Left hindlimb (tissue), 1 donor: ENCODE measurements around the gene MAPRE3.

Source experiments
- DNase-seq: peaks from one replicate; pipeline ENCODE4 v3.0.0-alpha.2; 2018

The MAPRE3 gene

GRCh38 chr2:27019459-27019858 lies 49.0 kb downstream of the MAPRE3 start:
- DNase-seq: no peak

DNA sequence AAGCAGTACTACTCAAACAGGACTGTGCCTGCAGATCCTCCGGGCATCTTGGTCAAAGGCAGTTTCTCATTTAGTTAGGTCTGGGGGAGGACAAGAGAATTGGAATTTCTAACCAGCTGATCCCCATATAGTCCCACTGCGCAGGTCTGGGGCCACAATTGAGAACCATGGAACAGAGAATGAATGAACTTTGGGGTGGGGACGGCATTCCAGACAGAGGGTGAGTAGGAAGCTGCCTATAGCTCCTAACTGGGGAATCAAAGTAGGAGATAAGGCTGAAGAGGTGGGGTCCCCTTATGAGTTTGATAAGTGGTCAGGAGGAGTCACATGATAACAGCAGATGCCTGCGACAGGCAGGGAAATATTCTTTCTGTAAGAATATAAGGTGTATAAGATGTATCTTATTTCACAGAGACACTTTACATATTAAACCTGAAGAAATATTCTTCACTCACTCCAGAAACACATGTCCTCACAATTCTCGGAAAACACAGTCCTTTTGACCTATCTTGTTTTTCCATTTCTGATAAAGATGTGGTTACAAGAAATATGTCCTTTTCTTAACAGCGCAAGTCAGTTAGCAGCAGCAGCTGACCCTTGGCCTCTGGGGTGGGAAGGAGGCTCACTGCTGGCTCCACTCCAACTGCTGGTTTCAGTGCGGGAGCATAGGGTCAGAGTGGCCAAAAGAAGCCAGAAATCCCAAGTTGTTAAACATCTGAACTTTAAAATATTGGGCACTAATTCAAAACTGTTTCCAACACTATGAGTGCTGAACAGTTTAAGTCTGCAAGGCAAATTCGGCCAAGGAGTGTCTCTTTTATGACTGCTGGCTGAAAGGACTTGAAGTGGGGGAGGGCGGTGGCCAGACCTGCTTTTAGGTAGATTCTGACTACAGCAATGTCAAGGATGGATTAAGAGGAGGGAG lies 49.8 kb downstream of the MAPRE3 start:
- no peak for DNase-seq

DNA sequence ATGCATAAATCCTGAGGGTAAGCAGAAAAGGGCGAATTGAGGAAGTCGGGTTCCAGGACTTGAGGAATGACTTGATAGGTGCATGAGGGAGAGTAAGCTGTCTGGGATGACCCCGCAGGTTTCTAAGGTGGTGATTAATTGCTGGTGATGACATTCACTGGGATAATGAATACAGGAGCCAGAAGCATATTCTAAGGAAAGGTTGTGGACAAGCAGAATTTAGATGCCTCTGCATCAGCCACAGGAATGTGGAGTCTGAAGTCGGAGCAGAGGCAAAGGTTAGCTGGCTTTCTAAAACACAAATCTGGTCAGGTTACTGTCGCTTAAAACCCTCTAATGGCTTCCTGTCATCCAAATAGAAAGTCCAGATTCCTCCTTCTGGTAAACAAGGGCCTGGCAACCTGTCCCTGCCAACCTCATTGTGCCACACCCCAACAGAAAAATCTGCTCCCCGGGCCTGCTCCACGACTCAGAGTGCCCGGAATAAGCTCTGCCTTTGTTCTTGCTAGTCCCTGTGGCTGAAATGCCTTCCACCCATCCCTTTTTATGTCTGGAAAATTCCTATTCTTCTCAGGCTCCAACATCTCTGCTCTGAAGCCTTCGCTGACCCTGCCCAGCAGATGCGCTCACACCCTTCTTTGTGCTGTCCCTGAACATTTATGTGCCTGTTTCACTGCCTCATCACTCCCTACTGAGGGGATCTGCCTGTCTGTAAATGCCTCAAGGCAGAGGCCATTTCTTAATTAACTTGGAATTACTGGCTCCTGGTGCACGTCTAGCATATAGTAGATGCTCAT lies 51.0 kb downstream of the MAPRE3 start:
- no peak for DNase-seq

DNA sequence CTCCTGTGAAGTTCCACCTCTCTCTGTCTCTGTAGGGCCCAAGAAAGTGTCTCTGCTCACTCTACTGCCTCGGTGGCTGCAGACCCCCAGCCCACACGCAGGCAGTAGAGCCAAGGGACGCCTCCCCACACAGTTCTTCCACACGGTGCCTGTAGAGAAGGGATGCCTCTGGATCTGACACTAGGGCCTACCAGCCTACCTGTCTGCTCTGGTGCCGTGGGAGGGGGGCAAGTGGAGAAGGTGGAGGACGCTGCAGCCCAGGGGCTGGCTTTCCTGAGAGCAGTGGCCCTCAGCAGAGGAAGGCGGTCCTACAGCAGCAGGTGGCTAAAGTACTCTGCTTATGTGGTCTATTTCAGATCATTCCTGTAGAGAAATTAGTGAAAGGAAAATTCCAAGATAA lies 53.3 kb downstream of the MAPRE3 start:
- no peak for DNase-seq

- DNase-seq: no peak
Observed at GRCh38 chr2:27024188-27024587, 53.8 kb downstream of the MAPRE3 start.

DNA sequence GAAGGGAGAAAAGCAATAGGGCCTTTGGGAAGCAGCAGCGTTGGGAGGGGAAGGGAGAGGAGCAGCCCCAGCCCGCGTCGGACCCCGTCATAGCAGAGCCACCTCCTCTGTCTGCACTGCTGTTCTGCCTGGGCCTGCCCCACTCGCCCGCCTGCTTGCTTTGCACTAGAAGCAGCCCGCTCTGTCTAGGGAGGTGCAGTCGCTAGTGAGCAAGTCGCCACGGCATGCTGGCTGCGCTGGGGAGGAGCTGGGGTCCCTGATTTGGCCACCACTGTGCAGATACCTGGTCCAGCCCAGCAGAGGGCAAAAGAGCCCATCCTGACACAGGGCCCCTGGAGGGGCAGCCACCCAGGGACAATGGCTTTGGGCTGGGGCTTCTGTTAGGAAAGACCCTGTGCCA lies 54.4 kb downstream of the MAPRE3 start:
- DNase-seq: no peak

- no peak for DNase-seq
Observed at GRCh38 chr2:27025281-27025800, 54.9 kb downstream of the MAPRE3 start.

DNA sequence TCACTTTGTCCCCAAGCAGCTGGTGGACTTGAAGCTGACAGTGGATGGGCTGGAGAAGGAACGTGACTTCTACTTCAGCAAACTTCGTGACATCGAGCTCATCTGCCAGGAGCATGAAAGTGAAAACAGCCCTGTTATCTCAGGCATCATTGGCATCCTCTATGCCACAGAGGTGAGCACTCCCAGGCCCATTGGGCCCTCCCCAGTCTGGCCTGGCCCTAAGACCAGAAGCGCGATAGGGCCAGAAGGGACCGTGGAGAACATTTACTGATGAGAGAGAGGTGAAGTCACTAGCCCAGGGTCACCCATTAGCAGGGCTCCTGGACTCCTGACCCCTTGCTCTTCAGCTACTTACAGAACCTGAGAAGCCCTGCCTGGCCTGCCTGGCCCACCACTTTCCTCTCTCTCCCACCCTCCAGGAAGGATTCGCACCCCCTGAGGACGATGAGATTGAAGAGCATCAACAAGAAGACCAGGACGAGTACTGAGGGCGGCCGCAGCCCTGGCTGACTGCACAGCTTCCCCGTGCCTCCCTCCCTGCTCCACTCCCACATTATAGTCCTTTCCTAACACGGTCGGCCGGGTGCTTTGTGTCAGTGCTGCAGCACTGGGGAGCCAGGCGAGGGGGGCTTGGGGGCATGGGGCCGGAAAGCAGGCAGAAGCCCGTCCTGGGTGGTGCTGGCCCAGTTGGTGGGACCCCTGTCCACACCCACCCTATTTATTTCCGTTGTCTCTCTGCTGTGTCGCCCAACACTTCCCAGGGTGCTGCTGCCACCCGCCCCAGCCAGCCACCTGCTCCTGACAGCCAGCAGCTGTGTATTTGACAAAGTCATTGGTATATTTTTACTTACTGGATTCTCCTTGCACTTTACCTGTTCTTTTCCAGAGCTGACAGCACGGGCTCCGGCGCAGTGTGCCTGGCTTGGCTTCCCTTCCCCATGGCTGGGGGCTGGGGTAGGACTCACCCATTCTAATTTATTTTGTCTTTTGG lies 55.7 kb downstream of the MAPRE3 start:
- DNase-seq: no peak

GRCh38 chr2:27027211-27027651 lies 56.8 kb downstream of the MAPRE3 start:
- no peak for DNase-seq

GRCh38 chr2:27029051-27029450 lies 58.6 kb downstream of the MAPRE3 start:
- DNase-seq: no peak

DNA sequence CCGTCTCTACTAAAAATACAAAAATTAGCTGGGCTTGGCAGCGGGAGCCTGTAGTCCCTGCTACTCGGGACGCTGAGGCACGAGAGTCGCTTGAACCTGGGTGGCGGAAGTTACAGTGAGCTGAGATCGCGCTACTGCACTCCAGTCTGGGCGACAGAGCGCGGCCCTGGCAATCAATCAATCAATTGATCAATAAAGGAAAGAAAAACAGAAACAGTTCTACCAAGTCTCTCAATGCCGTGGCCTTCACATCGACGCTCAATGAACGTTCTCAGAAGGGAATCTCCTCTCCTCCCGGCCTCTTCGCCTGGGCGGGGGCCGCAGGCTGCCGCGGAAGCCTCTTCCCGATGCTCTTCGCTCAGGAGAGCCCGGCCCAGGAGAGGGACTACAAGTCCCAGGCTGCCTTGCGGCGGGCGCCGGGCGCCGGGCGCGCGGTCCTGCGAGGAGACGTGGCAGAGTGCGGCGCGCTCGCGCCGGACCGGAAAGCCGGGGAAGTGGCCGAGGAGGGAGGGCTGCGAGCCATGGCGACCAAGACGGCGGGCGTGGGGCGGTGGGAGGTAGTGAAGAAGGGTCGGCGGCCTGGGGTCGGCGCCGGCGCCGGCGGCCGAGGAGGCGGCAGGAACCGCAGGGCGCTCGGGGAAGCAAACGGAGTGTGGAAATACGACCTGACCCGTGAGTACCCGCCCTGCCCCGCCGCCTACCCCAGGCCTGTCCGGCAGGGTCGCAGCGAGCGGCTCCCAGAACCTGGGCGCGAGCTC lies 62.2 kb downstream of the MAPRE3 start, which contains the start of gene TMEM214:
TSS of gene TMEM214 (plus strand) at position 471 of the 758 bp plus-strand sequence. CDS start at position 522, 51 bp downstream.
- peak; percentile 92 for DNase-seq

- DNase-seq: no peak
Observed at GRCh38 chr2:27033253-27033852, 62.9 kb downstream of the MAPRE3 start.

DNA sequence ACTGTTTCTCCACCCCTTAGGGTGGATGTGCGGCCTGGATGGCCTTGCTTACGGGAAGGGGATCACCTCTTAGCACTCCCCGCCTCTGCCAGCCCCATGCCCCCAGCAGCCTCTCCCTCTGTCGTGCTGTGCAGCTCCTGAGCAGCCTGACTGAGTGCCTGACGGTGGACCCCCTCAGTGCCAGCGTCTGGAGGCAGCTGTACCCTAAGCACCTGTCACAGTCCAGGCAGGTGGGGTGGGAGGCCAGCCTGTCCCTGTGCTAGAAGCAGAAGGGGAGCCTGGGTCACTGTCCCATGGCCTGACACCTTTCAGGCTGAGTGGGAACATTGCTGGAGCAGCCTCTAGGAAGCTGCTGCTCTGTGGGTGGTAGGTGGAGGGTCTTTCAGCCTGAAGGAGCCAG lies 67.6 kb downstream of the MAPRE3 start:
- DNase-seq: no peak

DNA sequence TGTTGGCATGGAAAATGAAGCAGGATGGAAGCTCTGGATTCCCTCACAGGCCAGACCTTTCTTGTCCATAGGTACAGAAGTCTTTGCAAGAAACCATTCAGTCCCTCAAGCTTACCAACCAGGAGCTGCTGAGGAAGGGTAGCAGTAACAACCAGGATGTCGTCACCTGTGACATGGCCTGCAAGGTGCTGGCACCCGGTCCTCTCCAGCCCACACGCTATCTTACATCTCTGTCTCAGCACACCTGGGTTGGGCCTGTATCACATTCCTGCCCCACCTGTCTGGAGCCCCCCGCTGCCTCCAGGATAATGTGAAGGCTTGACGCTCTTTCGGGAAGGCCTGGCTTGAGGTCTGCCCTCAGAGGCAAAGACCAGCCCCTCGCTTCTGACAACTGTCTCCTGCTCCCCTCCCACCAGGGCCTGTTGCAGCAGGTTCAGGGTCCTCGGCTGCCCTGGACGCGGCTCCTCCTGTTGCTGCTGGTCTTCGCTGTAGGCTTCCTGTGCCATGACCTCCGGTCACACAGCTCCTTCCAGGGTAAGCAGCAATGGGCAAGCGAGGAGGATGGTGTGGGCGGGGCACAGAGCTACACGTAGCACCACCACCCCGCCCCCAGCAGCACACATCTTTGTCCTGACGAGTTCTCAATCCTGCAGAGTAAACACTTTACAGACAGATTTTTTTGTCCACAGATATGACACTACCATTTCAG lies 68.3 kb downstream of the MAPRE3 start:
- DNase-seq: no peak

GRCh38 chr2:27039426-27039825 lies 69.0 kb downstream of the MAPRE3 start:
- no peak for DNase-seq

- no peak for DNase-seq
Observed at GRCh38 chr2:27039871-27040270, 69.4 kb downstream of the MAPRE3 start.

GRCh38 chr2:27040282-27040681 lies 69.8 kb downstream of the MAPRE3 start:
- no peak for DNase-seq

DNA sequence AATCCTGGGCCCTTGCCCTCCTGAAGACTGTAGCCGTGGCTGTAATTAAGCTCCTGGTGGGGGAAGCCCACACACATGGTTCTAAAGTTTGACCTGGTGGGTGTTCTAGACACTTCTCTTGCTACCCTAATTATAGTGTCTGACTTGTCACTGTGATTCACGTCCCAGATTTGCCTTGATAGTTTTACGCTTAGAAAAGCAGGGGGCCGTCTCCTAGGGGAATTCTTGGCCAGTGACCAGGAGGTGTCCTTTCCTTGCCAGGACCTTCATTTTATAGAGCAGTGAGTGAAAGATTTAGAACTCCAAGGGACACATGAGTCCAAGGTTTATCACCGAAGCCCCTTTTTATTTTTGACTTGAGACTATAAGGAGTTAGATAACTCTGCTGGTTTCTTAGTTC lies 71.3 kb downstream of the MAPRE3 start:
- no peak for DNase-seq

DNA sequence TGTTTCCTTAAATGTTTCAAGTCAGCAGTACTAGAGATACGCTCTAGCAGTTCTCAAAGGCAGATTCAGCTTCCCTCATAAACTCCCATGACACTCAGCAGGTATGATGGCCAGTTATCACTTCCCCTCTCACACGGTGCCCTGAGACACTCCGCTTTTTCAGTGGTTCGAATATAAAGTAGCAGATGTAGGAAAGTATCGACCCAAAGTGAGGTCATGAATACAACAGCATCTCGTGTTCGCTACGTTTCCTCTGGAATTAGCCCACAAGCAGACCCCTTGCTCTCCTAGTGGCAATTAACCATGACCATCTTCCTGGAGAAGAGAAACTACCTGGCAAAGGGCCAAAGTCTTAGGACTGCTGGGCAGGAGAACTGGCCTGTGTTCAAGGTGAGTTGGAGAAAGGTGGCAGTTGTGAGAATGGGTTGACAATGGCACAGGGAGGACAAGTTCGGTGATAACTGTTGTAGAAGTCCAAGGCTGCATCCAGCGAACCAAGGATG lies 71.8 kb downstream of the MAPRE3 start:
- no peak for DNase-seq

GRCh38 chr2:27042985-27043634 lies 72.7 kb downstream of the MAPRE3 start:
- no peak for DNase-seq
